MCF 10A (cell line): ENCODE results near the gene C12orf50. TPM values are rescaled to one million over a fixed set of nuclear protein-coding genes. Genes with fewer than 3 reads are reported as not detected.
A peak's percentile ranks its signal among the peaks of the same experiment; 100 is the strongest.

Source experiments
- BruUV-seq: library from RNA; stranded (reverse); fragments of 400-500 nt; replicated peaks from 2 replicates; lab custom pipeline; 2021; lab: Mats Ljungman, UMichigan
- CTCF ChIA-PET: fragments of 300-600 bp; sonication (Branson Sonifier 250); formaldehyde crosslinking; extraction: SDS; loops from one replicate; lab custom pipeline; 2021; ENCODE audit warnings: antibody characterized with exemption, inconsistent platforms; lab: Yijun Ruan, JAX
- POLR2A ChIA-PET: fragments of 300-600, 350-650 bp; sonication (Branson Sonifier 250); formaldehyde crosslinking; extraction: SDS; loops from one replicate; lab custom pipeline; 2020; ENCODE audit warnings: antibody characterized with exemption, inconsistent platforms; lab: Yijun Ruan, JAX
- DNase-seq: peaks from one replicate; pipeline ENCODE4 v3.0.0-alpha.2; 2018; ENCODE audit not compliant: unreplicated experiment
- H3K27ac Mint-ChIP-seq: one replicate; pipeline ENCODE4 v1.8.0; 2022; ENCODE audit warnings: mild to moderate bottlenecking, low read depth, mixed read lengths; ENCODE audit not compliant: unreplicated experiment
- H3K27me3 Mint-ChIP-seq: one replicate; pipeline ENCODE4 v1.8.0; 2022; ENCODE audit warnings: mixed read lengths; ENCODE audit not compliant: insufficient read depth, unreplicated experiment
- H3K36me3 Mint-ChIP-seq: one replicate; pipeline ENCODE4 v1.8.0; 2022; ENCODE audit warnings: mild to moderate bottlenecking, moderate library complexity, mixed read lengths; ENCODE audit not compliant: insufficient read depth, unreplicated experiment
- H3K4me1 Mint-ChIP-seq: one replicate; pipeline ENCODE4 v1.8.0; 2022; ENCODE audit warnings: mixed read lengths; ENCODE audit not compliant: insufficient read depth, unreplicated experiment
- H3K4me3 Mint-ChIP-seq: one replicate; pipeline ENCODE4 v1.8.0; 2022; ENCODE audit warnings: mild to moderate bottlenecking, moderate library complexity, mixed read lengths; ENCODE audit not compliant: unreplicated experiment
- H3K9me3 Mint-ChIP-seq: one replicate; pipeline ENCODE4 v1.8.0; 2022; ENCODE audit warnings: mixed read lengths; ENCODE audit not compliant: unreplicated experiment
- intact Hi-C: fragments of 100-400 bp; cut with micrococcal nuclease; formaldehyde crosslinking; loops from 2 replicates; pipeline ENCODE4 v1.14.1; 2022
- total RNA-seq: library from RNA; stranded (reverse); gene quantifications from 2 replicates; pipeline ENCODE4 v1.2.3, GENCODE V29; 2022
- TF ChIP-seq, protein P1 (sequence below): fragments of 200-600 bp; IDR thresholded peaks from one replicate; pipeline ENCODE4 v1.8.0; 2022; ENCODE audit warnings: antibody characterized with exemption, mild to moderate bottlenecking; ENCODE audit not compliant: unreplicated experiment

Gene C12orf50
- total RNA-seq, 1 experiment from 2014 or later = not detected

DNA sequence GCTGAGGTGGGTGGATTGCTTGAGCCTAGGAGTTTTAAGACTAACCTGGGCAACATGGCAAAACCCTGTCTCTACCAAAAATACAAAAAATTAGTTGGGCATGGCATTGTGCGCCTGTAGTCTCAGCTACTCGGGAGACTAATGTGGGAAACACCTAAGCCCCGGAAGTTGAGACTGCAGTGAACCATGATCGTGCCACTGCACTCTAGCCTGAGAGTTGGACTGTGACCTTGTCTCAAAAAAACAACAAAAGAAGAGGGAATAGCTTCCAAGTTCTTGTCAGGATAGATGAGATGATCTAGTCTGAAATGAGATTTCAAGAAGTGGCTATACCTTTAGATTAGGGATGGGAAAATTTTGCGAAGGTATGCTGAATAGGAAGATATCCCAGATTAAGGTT lies 14.8 kb upstream of the C12orf50 start:
- no peak for DNase-seq
- peaks cover 10% of the 10 kb centered on the region for H3K4me1 Mint-ChIP-seq
- CTCF ChIA-PET = interaction anchor here (1.0 kb wide), 1 partner anchor 10 kb away, joined by 4 read pairs; no protein-coding TSS in a partner anchor

DNA sequence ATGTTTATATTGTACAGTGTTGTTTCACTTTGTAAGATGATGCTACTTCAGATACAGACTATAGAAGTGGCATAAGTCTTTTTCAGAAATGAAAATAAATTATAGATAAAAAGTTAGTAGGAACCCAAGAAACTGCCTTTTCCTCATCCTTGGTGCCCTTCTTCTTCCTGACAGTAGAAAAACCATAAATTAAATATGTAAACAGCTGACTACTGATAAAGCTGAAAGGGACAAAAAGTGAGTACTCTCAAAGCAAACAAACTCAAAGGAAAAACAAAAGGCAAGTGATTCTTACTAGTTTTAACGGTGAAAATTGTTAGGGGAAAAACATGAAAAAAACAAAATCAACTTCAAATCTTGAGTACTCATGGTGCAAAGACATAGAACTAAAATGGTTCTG lies 8.6 kb upstream of the C12orf50 start:
- H3K4me1 Mint-ChIP-seq = peaks cover 26% of the 10 kb centered on the region
- POLR2A ChIA-PET = interaction anchor here (0.7 to 2.3 kb wide), 5 partner anchors 13 to 104 kb away, joined by 3 to 5 read pairs (median 3); partner anchors contain the start of genes CEP290 and TMTC3

More for the DNA sequence above, 14.8 kb upstream of the C12orf50 start:
- Mint-ChIP-seq H3K36me3 (peaks cover 54% of the 10 kb centered on the region), H3K27ac (peak overlapping the region; percentile 55), H3K4me3 (no peak overlapping the region), H3K27me3 (no peaks in the 10 kb centered on the region), H3K9me3 (no peaks in the 10 kb centered on the region)
- TF ChIP-seq, protein P1, sequence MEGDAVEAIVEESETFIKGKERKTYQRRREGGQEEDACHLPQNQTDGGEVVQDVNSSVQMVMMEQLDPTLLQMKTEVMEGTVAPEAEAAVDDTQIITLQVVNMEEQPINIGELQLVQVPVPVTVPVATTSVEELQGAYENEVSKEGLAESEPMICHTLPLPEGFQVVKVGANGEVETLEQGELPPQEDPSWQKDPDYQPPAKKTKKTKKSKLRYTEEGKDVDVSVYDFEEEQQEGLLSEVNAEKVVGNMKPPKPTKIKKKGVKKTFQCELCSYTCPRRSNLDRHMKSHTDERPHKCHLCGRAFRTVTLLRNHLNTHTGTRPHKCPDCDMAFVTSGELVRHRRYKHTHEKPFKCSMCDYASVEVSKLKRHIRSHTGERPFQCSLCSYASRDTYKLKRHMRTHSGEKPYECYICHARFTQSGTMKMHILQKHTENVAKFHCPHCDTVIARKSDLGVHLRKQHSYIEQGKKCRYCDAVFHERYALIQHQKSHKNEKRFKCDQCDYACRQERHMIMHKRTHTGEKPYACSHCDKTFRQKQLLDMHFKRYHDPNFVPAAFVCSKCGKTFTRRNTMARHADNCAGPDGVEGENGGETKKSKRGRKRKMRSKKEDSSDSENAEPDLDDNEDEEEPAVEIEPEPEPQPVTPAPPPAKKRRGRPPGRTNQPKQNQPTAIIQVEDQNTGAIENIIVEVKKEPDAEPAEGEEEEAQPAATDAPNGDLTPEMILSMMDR = no peak
- POLR2A ChIA-PET = no interaction called here
- BruUV-seq = no TSS peak
- intact Hi-C loops = no loop called here

DNA sequence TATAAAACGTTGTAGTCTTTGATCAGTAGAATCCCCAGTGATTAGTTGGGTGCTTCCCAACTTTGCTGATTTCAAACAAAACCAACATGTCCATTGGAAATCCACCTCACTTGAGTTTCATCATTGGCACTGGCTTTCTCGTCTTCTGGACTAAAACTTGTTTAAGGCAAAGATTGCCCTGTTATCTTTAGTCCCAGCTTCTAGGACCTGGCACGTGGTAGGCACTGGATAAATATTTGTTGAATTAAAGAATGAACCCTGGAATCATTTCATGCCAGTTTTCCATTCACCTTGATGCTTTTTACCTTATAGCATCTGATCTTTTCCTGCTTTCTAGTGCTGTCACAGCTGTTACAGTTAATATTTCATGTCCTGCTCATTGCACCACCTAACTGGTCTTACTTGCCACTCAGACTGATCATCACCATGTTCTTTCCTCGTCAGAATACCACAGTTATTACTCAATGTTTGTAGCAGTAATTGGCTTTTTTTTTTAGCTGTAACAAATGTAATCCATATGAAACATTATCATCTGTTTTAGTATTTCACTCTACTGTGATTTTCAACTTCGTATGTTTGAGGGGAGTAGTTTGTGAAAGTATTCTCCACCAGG lies 7.3 kb upstream of the C12orf50 start:
- TF ChIP-seq, protein P1 = no peak
- POLR2A ChIA-PET = interaction anchor here (0.6 to 2.3 kb wide), 7 partner anchors 10 to 490 kb away, joined by 3 to 5 read pairs (median 3); partner anchors contain the start of genes CEP290 and TMTC3
- intact Hi-C loops = no loop called here
- Mint-ChIP-seq H3K27ac (peak overlapping the region; percentile 93), H3K36me3 (peaks cover 11% of the 10 kb centered on the region), H3K27me3 (no peaks in the 10 kb centered on the region), H3K9me3 (no peaks in the 10 kb centered on the region), H3K4me1 (peaks cover 26% of the 10 kb centered on the region), H3K4me3 (peak overlapping the region; percentile 98)
- BruUV-seq = no TSS peak
- DNase-seq = peak; percentile 55
- CTCF ChIA-PET = interaction anchor here (0.8 kb wide), 1 partner anchor 19 kb away, joined by 4 read pairs; no protein-coding TSS in a partner anchor

More for the DNA sequence above, 8.6 kb upstream of the C12orf50 start:
- no TSS peak for BruUV-seq
- TF ChIP-seq, protein P1 = no peak
- DNase-seq = no peak
- intact Hi-C loops = no loop called here
- Mint-ChIP-seq H3K27ac (no peak overlapping the region), H3K9me3 (no peaks in the 10 kb centered on the region), H3K36me3 (peaks cover 5% of the 10 kb centered on the region), H3K27me3 (no peaks in the 10 kb centered on the region), H3K4me3 (peak overlapping the region; percentile 98)
- CTCF ChIA-PET = interaction anchor here (0.8 to 0.9 kb wide), 2 partner anchors 17 to 21 kb away, joined by 3 to 6 read pairs; no protein-coding TSS in a partner anchor

DNA sequence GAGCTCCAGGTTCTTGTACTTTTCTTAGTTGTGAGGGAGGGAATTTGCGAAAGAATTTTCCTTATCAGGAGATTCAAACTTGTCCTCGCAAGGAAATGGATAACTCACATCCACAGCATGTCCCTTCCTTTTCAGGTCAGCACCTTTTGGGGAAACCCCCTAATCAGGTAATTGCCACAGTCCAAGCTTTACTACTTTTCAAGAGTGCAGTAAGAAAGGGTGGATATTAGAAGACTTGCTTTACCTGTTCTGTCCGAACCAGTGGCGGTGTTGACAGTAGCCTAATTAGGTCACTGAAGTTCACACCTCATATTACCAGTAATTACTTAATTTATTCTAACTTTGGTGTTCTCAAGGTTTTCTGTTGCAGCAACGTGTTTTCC lies 6.7 kb upstream of the C12orf50 start:
- no peaks in the 10 kb centered on the region for H3K27me3 Mint-ChIP-seq
- no peaks in the 10 kb centered on the region for H3K9me3 Mint-ChIP-seq
- peak overlapping the region; percentile 98 for H3K4me3 Mint-ChIP-seq
- peaks cover 26% of the 10 kb centered on the region for H3K4me1 Mint-ChIP-seq
- CTCF ChIA-PET = interaction anchor here (0.8 kb wide), 1 partner anchor 19 kb away, joined by 4 read pairs; no protein-coding TSS in a partner anchor
- peaks cover 11% of the 10 kb centered on the region for H3K36me3 Mint-ChIP-seq
- intact Hi-C loops = no loop called here
- DNase-seq = peak; percentile 29
- POLR2A ChIA-PET = interaction anchor here (0.9 to 2.3 kb wide), 7 partner anchors 10 to 106 kb away, joined by 3 to 5 read pairs (median 4); partner anchors contain the start of genes CEP290 and TMTC3
- TF ChIP-seq, protein P1 = no peak
- peak overlapping the region; percentile 93 for H3K27ac Mint-ChIP-seq
- BruUV-seq = TSS peak; percentile 34
